ENCODE measurements around the gene LPGAT1. TPM values are rescaled to one million over a fixed set of nuclear protein-coding genes. Genes with fewer than 3 reads are reported as not detected.

LPGAT1 gene
- total RNA-seq, 2 donors from 2014 or later = 29.6 to 81.7 TPM

- WGBS = 18% methylated on average over 1 of the region's 1 CpG
- intact Hi-C loops (cut with DNase I) = no loop called here
- H3K4me1 ChIP-seq (replicated peaks) = no peaks in the 10 kb centered on the region
Measured at GRCh38 chr1:211750599-211750998, 80.0 kb downstream of the LPGAT1 start.

GRCh38 chr1:211749251-211749650 is 81.3 kb downstream of the LPGAT1 start:
- H3K36me3 ChIP-seq = no peaks in the 10 kb centered on the region
- H3K27ac ChIP-seq = no peak overlapping the region
- WGBS = 84% methylated on average over 3 of the region's 3 CpGs
- H3K4me1 ChIP-seq (replicated peaks) = no peaks in the 10 kb centered on the region
- no peak for DNase-seq (ENCODE audit: low spot score)
- no peak overlapping the region for H3K4me3 ChIP-seq
- no peak for TF ChIP-seq POLR2AphosphoS5 (IDR thresholded peaks at IDR 0.05)
- TF ChIP-seq POLR2A (IDR thresholded peaks at IDR 0.05) = no peak
- TF ChIP-seq CTCF (IDR thresholded peaks at IDR 0.05) = no peak
- intact Hi-C loops (cut with DNase I) = no loop called here
- no peaks in the 10 kb centered on the region for H3K27me3 ChIP-seq (replicated peaks; ENCODE audit: insufficient read depth)
- no peaks in the 10 kb centered on the region for H3K9me3 ChIP-seq

More at GRCh38 chr1:211750599-211750998, 80.0 kb downstream of the LPGAT1 start:
- no peak overlapping the region for H3K4me3 ChIP-seq
- no peak for DNase-seq (ENCODE audit: low spot score)
- no peak for TF ChIP-seq CTCF (IDR thresholded peaks at IDR 0.05)
- no peak for TF ChIP-seq POLR2A (IDR thresholded peaks at IDR 0.05)
- TF ChIP-seq POLR2AphosphoS5 (IDR thresholded peaks at IDR 0.05) = no peak
- no peaks in the 10 kb centered on the region for H3K36me3 ChIP-seq
- no peaks in the 10 kb centered on the region for H3K27me3 ChIP-seq (replicated peaks; ENCODE audit: insufficient read depth)
- no peak overlapping the region for H3K27ac ChIP-seq
- H3K9me3 ChIP-seq = no peaks in the 10 kb centered on the region

GRCh38 chr1:211748810-211749209 is 81.8 kb downstream of the LPGAT1 start:
- no peaks in the 10 kb centered on the region for H3K36me3 ChIP-seq

GRCh38 chr1:211742889-211743529 is 87.6 kb downstream of the LPGAT1 start:
- H3K4me1 ChIP-seq (replicated peaks) = no peaks in the 10 kb centered on the region
- intact Hi-C loops (cut with DNase I) = no loop called here
- no peak for TF ChIP-seq POLR2AphosphoS5 (IDR thresholded peaks at IDR 0.05)
- no peak for TF ChIP-seq CTCF (IDR thresholded peaks at IDR 0.05)
- no peak for TF ChIP-seq POLR2A (IDR thresholded peaks at IDR 0.05)
- H3K27ac ChIP-seq = no peak overlapping the region
- no peaks in the 10 kb centered on the region for H3K9me3 ChIP-seq
- H3K4me3 ChIP-seq = no peak overlapping the region
- 84% methylated on average over 4 of the region's 4 CpGs for WGBS
- no peaks in the 10 kb centered on the region for H3K36me3 ChIP-seq
- no peak for DNase-seq (ENCODE audit: low spot score)
- H3K27me3 ChIP-seq (replicated peaks; ENCODE audit: insufficient read depth) = no peaks in the 10 kb centered on the region

More at GRCh38 chr1:211748810-211749209, 81.8 kb downstream of the LPGAT1 start:
- TF ChIP-seq POLR2A (IDR thresholded peaks at IDR 0.05) (no peak), CTCF (IDR thresholded peaks at IDR 0.05) (no peak), POLR2AphosphoS5 (IDR thresholded peaks at IDR 0.05) (no peak)
- Histone ChIP-seq H3K27ac (no peak overlapping the region), H3K4me3 (no peak overlapping the region), H3K27me3 (replicated peaks; ENCODE audit: insufficient read depth) (no peaks in the 10 kb centered on the region), H3K4me1 (replicated peaks) (no peaks in the 10 kb centered on the region), H3K9me3 (no peaks in the 10 kb centered on the region)
- WGBS = 79% methylated on average over 3 of the region's 3 CpGs
- intact Hi-C loops (cut with DNase I) = no loop called here
- DNase-seq (ENCODE audit: low spot score) = no peak

- no peak for DNase-seq (ENCODE audit: low spot score)
- Histone ChIP-seq H3K9me3 (no peaks in the 10 kb centered on the region), H3K27me3 (replicated peaks; ENCODE audit: insufficient read depth) (no peaks in the 10 kb centered on the region), H3K4me1 (replicated peaks) (no peaks in the 10 kb centered on the region), H3K27ac (no peak overlapping the region), H3K4me3 (no peak overlapping the region), H3K36me3 (no peaks in the 10 kb centered on the region)
- WGBS = 96% methylated on average over 1 of the region's 1 CpG
- TF ChIP-seq CTCF (IDR thresholded peaks at IDR 0.05) (no peak), POLR2A (IDR thresholded peaks at IDR 0.05) (no peak), POLR2AphosphoS5 (IDR thresholded peaks at IDR 0.05) (no peak)
- intact Hi-C loops (cut with DNase I) = no loop called here
Measured at GRCh38 chr1:211742272-211742671, 88.3 kb downstream of the LPGAT1 start.
